Activated naive CD4-positive, alpha-beta T cell treated with anti-CD3 and anti-CD28 coated beads, Interleukin-2, amount 10 ng/mL, durations not matched to agents 7 days and 5 days (primary cell): ENCODE measurements around the gene ABHD15.
A peak's percentile ranks its signal among the peaks of the same experiment; 100 is the strongest.

ENCODE experiments used
- CTCF ChIA-PET: fragments of 350-600 bp; sonication (Branson Sonifier 250); formaldehyde crosslinking; loops from one replicate; lab custom pipeline; 2021; ENCODE audit warnings: antibody characterized with exemption; lab: Charles Lee
- DNase-seq: peaks from one replicate; pipeline ENCODE4 v3.0.0-alpha.2; 2020
- H3K27ac Mint-ChIP-seq: one replicate; pipeline ENCODE4 v1.8.0; 2021; ENCODE audit warnings: mild to moderate bottlenecking, moderate library complexity, mixed read lengths
- H3K27me3 Mint-ChIP-seq: one replicate; pipeline ENCODE4 v1.8.0; 2021; ENCODE audit warnings: mild to moderate bottlenecking, mixed read lengths
- H3K36me3 Mint-ChIP-seq: one replicate; pipeline ENCODE4 v1.8.0; 2021; ENCODE audit warnings: mixed read lengths
- H3K4me1 Mint-ChIP-seq: one replicate; pipeline ENCODE4 v1.8.0; 2021; ENCODE audit warnings: mixed read lengths
- H3K4me3 Mint-ChIP-seq: one replicate; pipeline ENCODE4 v1.8.0; 2021; ENCODE audit warnings: mild to moderate bottlenecking, moderate library complexity, mixed read lengths
- H3K9me3 Mint-ChIP-seq: one replicate; pipeline ENCODE4 v1.8.0; 2021; ENCODE audit warnings: mixed read lengths

ABHD15 gene

GRCh38 chr17:29607557-29608195, 40.8 kb upstream of the ABHD15 start:
- Mint-ChIP-seq H3K27me3 (peaks cover 23% of the 10 kb centered on the region), H3K27ac (no peak overlapping the region), H3K4me3 (no peak overlapping the region), H3K9me3 (no peaks in the 10 kb centered on the region), H3K36me3 (no peaks in the 10 kb centered on the region), H3K4me1 (no peaks in the 10 kb centered on the region)
- CTCF ChIA-PET: interaction anchor here (2.0 to 2.5 kb wide), 2 partner anchors 9 to 10 kb away, joined by 5 to 7 read pairs; no protein-coding TSS in a partner anchor
- DNase-seq: no peak

- H3K9me3 Mint-ChIP-seq: no peaks in the 10 kb centered on the region
- H3K27me3 Mint-ChIP-seq: peaks cover 23% of the 10 kb centered on the region
- CTCF ChIA-PET: no interaction called here
- no peak overlapping the region for H3K27ac Mint-ChIP-seq
- no peak for DNase-seq
- no peak overlapping the region for H3K4me3 Mint-ChIP-seq
- no peaks in the 10 kb centered on the region for H3K4me1 Mint-ChIP-seq
- no peaks in the 10 kb centered on the region for H3K36me3 Mint-ChIP-seq
These were observed 36.4 kb upstream of the ABHD15 start for GRCh38 chr17:29603109-29603674.

GRCh38 chr17:29597361-29598172, 30.7 kb upstream of the ABHD15 start:
- Mint-ChIP-seq H3K4me3 (no peak overlapping the region), H3K4me1 (peaks cover 10% of the 10 kb centered on the region), H3K9me3 (no peaks in the 10 kb centered on the region), H3K36me3 (no peaks in the 10 kb centered on the region), H3K27ac (no peak overlapping the region), H3K27me3 (peaks cover 23% of the 10 kb centered on the region)
- DNase-seq: no peak
- CTCF ChIA-PET: interaction anchor here (1.8 to 2.5 kb wide), 3 partner anchors 11 to 228 kb away, joined by 6 to 8 read pairs (median 7); no protein-coding TSS in a partner anchor

- CTCF ChIA-PET: interaction anchor here (1.8 kb wide), 2 partner anchors 21 to 227 kb away, joined by 6 to 8 read pairs; no protein-coding TSS in a partner anchor
- no peaks in the 10 kb centered on the region for H3K9me3 Mint-ChIP-seq
- peaks cover 23% of the 10 kb centered on the region for H3K27me3 Mint-ChIP-seq
- DNase-seq: no peak
- no peaks in the 10 kb centered on the region for H3K36me3 Mint-ChIP-seq
- no peak overlapping the region for H3K27ac Mint-ChIP-seq
- peaks cover 18% of the 10 kb centered on the region for H3K4me1 Mint-ChIP-seq
- H3K4me3 Mint-ChIP-seq: no peak overlapping the region
These were observed 30.0 kb upstream of the ABHD15 start for GRCh38 chr17:29596811-29597210.

GRCh38 chr17:29595943-29596774, 29.3 kb upstream of the ABHD15 start:
- Mint-ChIP-seq H3K9me3 (no peaks in the 10 kb centered on the region), H3K36me3 (no peaks in the 10 kb centered on the region), H3K4me3 (no peak overlapping the region), H3K4me1 (peaks cover 24% of the 10 kb centered on the region), H3K27ac (no peak overlapping the region), H3K27me3 (peaks cover 23% of the 10 kb centered on the region)
- no peak for DNase-seq
- CTCF ChIA-PET: interaction anchor here (0.9 to 1.8 kb wide), 2 partner anchors 17 to 227 kb away, joined by 4 to 6 read pairs; no protein-coding TSS in a partner anchor

- Mint-ChIP-seq H3K27ac (no peak overlapping the region), H3K4me3 (no peak overlapping the region), H3K36me3 (no peaks in the 10 kb centered on the region), H3K27me3 (peaks cover 23% of the 10 kb centered on the region), H3K4me1 (peaks cover 33% of the 10 kb centered on the region), H3K9me3 (no peaks in the 10 kb centered on the region)
- CTCF ChIA-PET: interaction anchor here (0.9 to 5.0 kb wide), 4 partner anchors 9 to 22 kb away, joined by 3 to 48 read pairs (median 4); no protein-coding TSS in a partner anchor
- no peak for DNase-seq
These were observed 28.5 kb upstream of the ABHD15 start for GRCh38 chr17:29595107-29595942.

- CTCF ChIA-PET: interaction anchor here (1.0 to 5.0 kb wide), 4 partner anchors 9 to 25 kb away, joined by 3 to 48 read pairs (median 26); partner anchors contain the start of gene CORO6
- Mint-ChIP-seq H3K9me3 (no peaks in the 10 kb centered on the region), H3K36me3 (no peaks in the 10 kb centered on the region), H3K4me1 (peaks cover 38% of the 10 kb centered on the region), H3K27ac (no peak overlapping the region), H3K4me3 (peak overlapping the region; percentile 71), H3K27me3 (peaks cover 23% of the 10 kb centered on the region)
- DNase-seq: no peak
These were observed 27.8 kb upstream of the ABHD15 start for GRCh38 chr17:29594519-29595090.

- DNase-seq: peak; percentile 60
- H3K4me3 Mint-ChIP-seq: peak overlapping the region; percentile 71
- no peaks in the 10 kb centered on the region for H3K9me3 Mint-ChIP-seq
- H3K27me3 Mint-ChIP-seq: peaks cover 17% of the 10 kb centered on the region
- no peak overlapping the region for H3K27ac Mint-ChIP-seq
- CTCF ChIA-PET: interaction anchor here (0.7 to 5.0 kb wide), 9 partner anchors 8 to 224 kb away, joined by 3 to 48 read pairs (median 14); partner anchors contain the start of genes ABHD15, CORO6 and TP53I13
- H3K4me1 Mint-ChIP-seq: peaks cover 38% of the 10 kb centered on the region
- H3K36me3 Mint-ChIP-seq: no peaks in the 10 kb centered on the region
These were observed 27.0 kb upstream of the ABHD15 start for GRCh38 chr17:29593591-29594518.

GRCh38 chr17:29592850-29593551, 26.2 kb upstream of the ABHD15 start, which contains the start of gene ANKRD13B:
Gene ANKRD13B (plus strand): TSS chr17:29593132. CDS start chr17:29593622, 490 bp downstream.
- Mint-ChIP-seq H3K27me3 (peaks cover 10% of the 10 kb centered on the region), H3K4me1 (peaks cover 41% of the 10 kb centered on the region), H3K4me3 (peak within 1 kb of the TSS; percentile 80), H3K9me3 (no peaks in the 10 kb centered on the region), H3K36me3 (peaks cover 3% of the 10 kb centered on the region), H3K27ac (peak within 1 kb of the TSS; percentile 19)
- peak; percentile 65 for DNase-seq
- CTCF ChIA-PET: interaction anchor here (0.9 to 5.0 kb wide), 7 partner anchors 9 to 223 kb away, joined by 3 to 48 read pairs (median 23); partner anchors contain the start of genes ABHD15, CORO6 and TP53I13

GRCh38 chr17:29591737-29592608, 25.1 kb upstream of the ABHD15 start:
- H3K9me3 Mint-ChIP-seq: no peaks in the 10 kb centered on the region
- H3K36me3 Mint-ChIP-seq: peaks cover 3% of the 10 kb centered on the region
- H3K27me3 Mint-ChIP-seq: peaks cover 7% of the 10 kb centered on the region
- peak overlapping the region; percentile 80 for H3K4me3 Mint-ChIP-seq
- H3K27ac Mint-ChIP-seq: peak overlapping the region; percentile 77
- peak; percentile 87 for DNase-seq
- peaks cover 51% of the 10 kb centered on the region for H3K4me1 Mint-ChIP-seq
- CTCF ChIA-PET: interaction anchor here (0.7 to 5.0 kb wide), 14 partner anchors 8 to 501 kb away, joined by 3 to 48 read pairs (median 8); partner anchors contain the start of genes ABHD15, CORO6 and TP53I13
